GM23338 (cell line): ENCODE measurements around the gene NFATC1. TPM values are rescaled to one million over a fixed set of nuclear protein-coding genes. Genes with fewer than 3 reads are reported as not detected.
A peak's percentile ranks its signal among the peaks of the same experiment; 100 is the strongest.

Source experiments
- ATAC-seq: fragments of 200-7000 bp; cut with Tn5 transposase; 3 replicates; pipeline ENCODE4 v1.9.1; 2020
- DNase-seq: peaks from one replicate; pipeline ENCODE4 v3.0.0-alpha.2; 2015; ENCODE audit warnings: low spot score
- H2AFZ ChIP-seq: fragments of 200-600 bp; sonication (generic); 2 replicates; pipeline ENCODE4 v1.8.0; 2016; ENCODE audit warnings: antibody characterized with exemption, mild to moderate bottlenecking, moderate library complexity
- H3F3A ChIP-seq: fragments of 200-600 bp; sonication (generic); replicated peaks from 2 replicates; pipeline ENCODE4 v1.8.0; 2017; ENCODE audit warnings: antibody characterized with exemption, mixed run types, low read depth
- H3K27ac ChIP-seq: fragments of 200-600 bp; sonication (generic); 2 replicates; pipeline ENCODE4 v1.6.1; 2016; ENCODE audit warnings: low read depth
- H3K27me3 ChIP-seq: fragments of 200-600 bp; sonication (generic); 2 replicates; pipeline ENCODE4 v1.8.0; 2016; ENCODE audit warnings: mild to moderate bottlenecking, mixed run types, moderate library complexity; ENCODE audit not compliant: insufficient read depth
- H3K36me3 ChIP-seq: fragments of 200-600 bp; sonication (generic); 2 replicates; pipeline ENCODE4 v1.8.0; 2016; ENCODE audit warnings: mild to moderate bottlenecking; ENCODE audit not compliant: insufficient read depth
- H3K4me1 ChIP-seq: fragments of 200-600 bp; sonication (generic); 2 replicates; pipeline ENCODE4 v1.8.0; 2016; ENCODE audit warnings: mild to moderate bottlenecking, moderate library complexity; ENCODE audit not compliant: insufficient read depth
- H3K4me2 ChIP-seq: fragments of 200-600 bp; sonication (generic); 2 replicates; pipeline ENCODE4 v1.7.1; 2017; ENCODE audit warnings: mixed run types
- H3K4me3 ChIP-seq: fragments of 200-600 bp; sonication (generic); 2 replicates; pipeline ENCODE4 v1.6.1; 2016; ENCODE audit warnings: mixed run types
- H3K79me2 ChIP-seq: fragments of 200-600 bp; sonication (generic); replicated peaks from 2 replicates; pipeline ENCODE4 v1.8.0; 2017; ENCODE audit warnings: mild to moderate bottlenecking; ENCODE audit not compliant: insufficient read depth
- H3K9me2 ChIP-seq: fragments of 200-600 bp; sonication (generic); 2 replicates; pipeline ENCODE4 v1.8.0; 2017; ENCODE audit not compliant: insufficient read depth
- H4K20me1 ChIP-seq: fragments of 200-600 bp; sonication (generic); replicated peaks from 2 replicates; pipeline ENCODE4 v1.8.0; 2017; ENCODE audit warnings: mild to moderate bottlenecking; ENCODE audit not compliant: insufficient read depth
- H3K27ac Mint-ChIP-seq: 2 replicates; pipeline ENCODE4 v1.8.0; 2020; ENCODE audit warnings: inconsistent platforms, mild to moderate bottlenecking, moderate library complexity, mixed read lengths
- H3K27me3 Mint-ChIP-seq: 3 replicates; pipeline ENCODE4 v1.8.0; 2022; ENCODE audit warnings: low read depth, mild to moderate bottlenecking, moderate library complexity, mixed read lengths, inconsistent platforms; ENCODE audit not compliant: insufficient read depth, poor library complexity
- H3K36me3 Mint-ChIP-seq: 3 replicates; pipeline ENCODE4 v1.8.0; 2021; ENCODE audit warnings: low read depth, mild to moderate bottlenecking, inconsistent platforms, moderate library complexity, mixed read lengths
- H3K4me1 Mint-ChIP-seq: 3 replicates; pipeline ENCODE4 v1.8.0; 2020; ENCODE audit warnings: mild to moderate bottlenecking, inconsistent platforms, mixed read lengths
- H3K4me3 Mint-ChIP-seq: 3 replicates; pipeline ENCODE4 v1.8.0; 2021; ENCODE audit warnings: moderate library complexity, mild to moderate bottlenecking, inconsistent platforms, mixed read lengths
- H3K9me3 Mint-ChIP-seq: 3 replicates; pipeline ENCODE4 v1.8.0; 2020; ENCODE audit warnings: moderate library complexity, mild to moderate bottlenecking, inconsistent platforms, mixed read lengths
- CREB1 ChIP-seq: fragments of 250-450 bp; sonication (Bioruptor Pico); IDR thresholded peaks from 2 replicates; pipeline ENCODE4 v1.5.0; 2020; ENCODE audit warnings: low read depth, mild to moderate bottlenecking, moderate library complexity
- CTCF ChIP-seq, 2 experiments: fragments of 200-600 bp in 1 of 2; sonication (generic) in 1 of 2; conservative IDR thresholded peaks; 2 replicates each; pipeline versions ENCODE4 v1.5.1 to v1.6.1; 2016 to 2017; ENCODE audit warnings: antibody characterized with exemption in 2 of 2, low read depth in 2 of 2, mild to moderate bottlenecking in 2 of 2, moderate library complexity in 1 of 2
- EZH2 ChIP-seq: fragments of 200-600 bp; sonication (generic); IDR thresholded peaks from one replicate; pipeline ENCODE4 v1.8.0; 2017; ENCODE audit warnings: antibody characterized with exemption, mild to moderate bottlenecking, low read depth; ENCODE audit not compliant: unreplicated experiment
- EZH2phosphoT487 ChIP-seq: fragments of 200-600 bp; sonication (generic); IDR thresholded peaks from one replicate; pipeline ENCODE4 v1.8.1; 2018; ENCODE audit warnings: antibody characterized with exemption; ENCODE audit not compliant: unreplicated experiment
- JUNB ChIP-seq: IDR thresholded peaks from one replicate; pipeline ENCODE4 v1.6.1; 2016; ENCODE audit warnings: antibody characterized with exemption; ENCODE audit not compliant: unreplicated experiment
- POLR2AphosphoS5 ChIP-seq: IDR thresholded peaks from 2 replicates; pipeline ENCODE4 v1.6.1; 2016; ENCODE audit warnings: antibody characterized with exemption, low read depth
- REST ChIP-seq: IDR thresholded peaks from one replicate; pipeline ENCODE4 v1.6.1; 2018; ENCODE audit warnings: antibody characterized with exemption; ENCODE audit not compliant: unreplicated experiment
- STAT1 ChIP-seq: IDR thresholded peaks from one replicate; pipeline ENCODE4 v1.6.1; 2016; ENCODE audit warnings: antibody characterized with exemption; ENCODE audit not compliant: unreplicated experiment
- ZNF114 ChIP-seq: fragments of 250-450 bp; sonication (Bioruptor Pico); IDR thresholded peaks from 2 replicates; pipeline ENCODE4 v1.5.0; 2020; ENCODE audit warnings: mild to moderate bottlenecking, moderate library complexity
- polyA plus RNA-seq: library from polyadenylated mRNA; unstranded; fragments of >200 nt; fragmentation: Nextera tagmentation; extraction: Ambion mirVana; gene quantifications from 2 replicates; pipeline ENCODE4 v1.2.1, GENCODE V29; 2016
- total RNA-seq: library from RNA; depleted of rRNA; stranded (reverse); fragments of >200 nt; shearing (Covaris generic); gene quantifications from 2 replicates; pipeline ENCODE4 v1.2.3, GENCODE V29; 2014
- TF ChIP-seq, protein P1 (sequence below): IDR thresholded peaks from 2 replicates; pipeline ENCODE4 v1.6.1; 2016; ENCODE audit warnings: antibody characterized with exemption

Gene NFATC1
- total and polyA plus RNA-seq, 2 experiments from 2014 or later = 3.9 to 6.4 TPM

DNA sequence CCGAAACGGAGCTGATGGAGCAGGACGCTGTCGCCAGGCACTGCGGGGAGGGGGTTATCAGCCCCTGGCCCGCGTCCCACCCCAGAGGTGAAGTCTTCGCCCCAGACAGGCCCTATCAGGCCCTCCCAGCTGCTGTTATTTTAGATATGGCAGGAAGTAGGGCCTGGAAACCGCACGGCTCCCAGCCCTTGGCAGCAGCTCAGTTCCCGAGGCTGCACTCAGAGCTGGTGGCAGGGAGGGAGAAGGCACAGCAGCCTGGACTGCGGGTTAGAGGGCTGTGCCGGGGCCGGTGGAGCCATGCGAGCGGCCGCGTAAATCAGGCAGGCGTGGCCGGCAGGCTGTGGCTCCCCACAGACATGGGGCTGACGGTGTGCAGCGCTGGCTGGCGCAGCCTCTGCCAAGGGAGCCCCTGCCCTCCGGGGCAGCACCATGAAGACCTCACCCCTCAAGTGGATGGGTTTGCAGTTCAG lies 111.4 kb downstream of the NFATC1 start:
- peak overlapping the region; percentile 59; the same call in 2 of the 3 replicates for H3K4me3 Mint-ChIP-seq
- peaks cover 20% of the 10 kb centered on the region for H3K27me3 Mint-ChIP-seq
- H3F3A ChIP-seq = no peaks in the 10 kb centered on the region
- H3K4me2 ChIP-seq = no peak overlapping the region
- H3K4me1 Mint-ChIP-seq = peaks cover 11% of the 10 kb centered on the region
- no peak overlapping the region; the same call in 1 of the 2 replicates for H3K4me3 ChIP-seq
- peaks cover 5% of the 10 kb centered on the region; the same call in 1 of the 3 replicates for H3K9me3 Mint-ChIP-seq
- H3K36me3 Mint-ChIP-seq = peaks cover 5% of the 10 kb centered on the region; the same call in 1 of the 3 replicates
- no peak overlapping the region for H3K27ac Mint-ChIP-seq
- H3K9me2 ChIP-seq = no peaks in the 10 kb centered on the region
- no peaks in the 10 kb centered on the region for H3K36me3 ChIP-seq
- H3K4me1 ChIP-seq = peaks cover 8% of the 10 kb centered on the region
- no peaks in the 10 kb centered on the region for H3K27me3 ChIP-seq
- ATAC-seq = peak; percentile 76
- no peaks in the 10 kb centered on the region for H3K79me2 ChIP-seq
- no peak for DNase-seq
- H2AFZ ChIP-seq = peak overlapping the region; percentile 80; the same call in 1 of the 2 replicates
- TF ChIP-seq CTCF (conservative IDR thresholded peaks at IDR 0.05; ENCODE audit: low read depth in 2 of 2) (no peak), ZNF114 (CRISPR knock-in tag) (no peak), STAT1 (no peak), EZH2phosphoT487 (no peak), POLR2AphosphoS5 (no peak), JUNB (no peak), REST (no peak), EZH2 (no peak), CREB1 (no peak)
- TF ChIP-seq, protein P1, sequence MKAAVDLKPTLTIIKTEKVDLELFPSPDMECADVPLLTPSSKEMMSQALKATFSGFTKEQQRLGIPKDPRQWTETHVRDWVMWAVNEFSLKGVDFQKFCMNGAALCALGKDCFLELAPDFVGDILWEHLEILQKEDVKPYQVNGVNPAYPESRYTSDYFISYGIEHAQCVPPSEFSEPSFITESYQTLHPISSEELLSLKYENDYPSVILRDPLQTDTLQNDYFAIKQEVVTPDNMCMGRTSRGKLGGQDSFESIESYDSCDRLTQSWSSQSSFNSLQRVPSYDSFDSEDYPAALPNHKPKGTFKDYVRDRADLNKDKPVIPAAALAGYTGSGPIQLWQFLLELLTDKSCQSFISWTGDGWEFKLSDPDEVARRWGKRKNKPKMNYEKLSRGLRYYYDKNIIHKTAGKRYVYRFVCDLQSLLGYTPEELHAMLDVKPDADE = no peak
- H4K20me1 ChIP-seq = no peaks in the 10 kb centered on the region
- no peak overlapping the region for H3K27ac ChIP-seq
